ENCODE measurements around the gene PHF2.

GRCh38 chr9:93558503-93558902, 17.9 kb upstream of the PHF2 start:
- TF ChIP-seq ZNF561 (tag by site-specific recombination; IDR thresholded peaks at IDR 0.05; ENCODE audit: borderline replicate concordance) (no peak), CTCF (tag by site-specific recombination; IDR thresholded peaks at IDR 0.05) (no peak), ZNF549 (tag by site-specific recombination; IDR thresholded peaks at IDR 0.05) (no peak), ZNF274 (IDR thresholded peaks at IDR 0.05; ENCODE audit: low read length) (no peak), ZNF274 (tag by site-specific recombination; IDR thresholded peaks at IDR 0.05; ENCODE audit: borderline replicate concordance) (no peak), ZBTB49 (tag by site-specific recombination; IDR thresholded peaks at IDR 0.05; ENCODE audit: low read depth) (no peak), YY1 (tag by site-specific recombination; IDR thresholded peaks at IDR 0.05) (no peak), ZNF777 (tag by site-specific recombination; IDR thresholded peaks at IDR 0.05; ENCODE audit: borderline replicate concordance) (no peak)

Data from HEK293 (cell line).